GM21390 (cell line): ENCODE measurements around the gene WASF3.
"Not testable (repeated sequence)": the region's sequence is repeated elsewhere in the genome, so short reads cannot be mapped to it uniquely, and the experiment has no call there.

Experiments used
- ATAC-seq: cut with Tn5 transposase; IDR thresholded peaks from one replicate; pipeline ENCODE4 v1.9.1; 2021; ENCODE audit not compliant: unreplicated experiment

The WASF3 gene

DNA sequence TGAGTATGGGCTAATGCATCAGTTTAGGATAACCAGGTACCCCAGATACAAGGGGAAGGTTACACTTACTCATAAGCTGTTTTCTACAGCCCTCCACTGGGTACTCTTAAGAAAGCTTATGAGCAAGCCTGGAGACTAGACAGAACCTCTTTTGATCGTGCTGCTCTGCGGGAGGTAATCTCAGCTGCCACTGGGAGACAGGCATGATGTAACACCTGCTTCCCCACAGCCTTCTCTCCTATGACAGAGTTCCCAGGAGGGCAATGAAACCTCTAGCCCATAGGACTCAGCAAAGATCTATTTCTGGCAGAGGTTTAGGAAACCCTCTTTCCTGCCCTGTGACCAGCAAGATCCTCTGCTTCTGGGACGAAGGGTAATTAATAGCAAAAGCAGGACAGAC, 65.6 kb downstream of the WASF3 start:
- ATAC-seq: no peak

DNA sequence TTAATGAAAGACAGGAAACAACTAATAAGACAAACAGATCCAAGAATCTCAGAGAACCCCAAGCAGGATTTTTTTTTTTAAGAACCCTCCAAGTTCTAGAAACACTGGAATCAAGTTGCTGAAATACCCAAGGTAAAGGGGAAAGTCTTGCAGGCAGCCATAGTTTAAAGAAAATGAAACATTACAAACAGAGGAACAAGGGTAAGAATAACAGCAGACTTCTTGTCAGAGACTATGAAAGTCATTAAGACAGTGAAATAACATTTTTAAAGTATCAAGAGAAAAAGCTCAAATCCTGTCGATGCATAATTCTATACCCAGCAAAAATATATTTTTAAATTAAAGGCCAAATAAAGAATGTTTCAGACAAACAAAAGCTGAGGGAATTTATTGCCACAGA, 67.1 kb downstream of the WASF3 start:
- no peak for ATAC-seq

DNA sequence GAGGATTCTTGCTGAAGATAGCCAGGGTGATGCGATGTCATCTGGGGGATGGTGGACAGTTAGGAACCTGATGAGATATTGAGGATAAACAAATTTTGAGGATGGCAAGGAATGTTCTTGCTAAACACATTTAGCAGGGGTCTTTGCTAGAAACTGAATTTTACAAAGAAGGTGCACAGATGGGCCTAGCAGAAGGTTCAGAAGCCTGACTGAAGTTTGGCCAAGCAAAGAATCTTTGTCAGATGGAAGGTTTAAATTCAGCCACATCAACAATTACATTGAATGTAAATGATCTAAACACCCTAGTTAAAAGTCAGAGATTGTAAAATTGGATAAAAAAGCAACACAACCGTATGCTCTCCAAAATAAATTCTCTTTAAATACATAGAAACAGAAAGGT, 68.8 kb downstream of the WASF3 start:
- ATAC-seq: no peak

DNA sequence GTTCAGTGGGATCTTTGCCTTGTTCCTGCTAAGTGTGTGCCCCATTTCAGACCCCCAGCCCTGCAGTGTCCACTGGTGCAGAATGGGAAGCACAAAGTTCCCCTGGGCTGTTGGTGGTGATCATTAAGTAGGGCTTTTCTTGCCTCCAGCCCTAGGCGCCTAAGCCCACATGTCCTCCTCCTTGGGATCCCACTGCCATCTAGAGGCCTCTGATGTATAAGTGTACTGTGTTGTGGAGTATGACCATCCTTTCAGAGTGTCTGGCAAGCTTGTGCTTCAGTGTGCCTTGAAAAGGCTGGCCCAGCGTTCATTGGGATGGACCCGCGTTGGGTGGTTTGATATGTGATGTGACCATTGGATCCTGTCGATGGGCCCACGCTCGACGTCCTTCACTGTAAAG, 71.2 kb downstream of the WASF3 start:
- ATAC-seq: no peak

DNA sequence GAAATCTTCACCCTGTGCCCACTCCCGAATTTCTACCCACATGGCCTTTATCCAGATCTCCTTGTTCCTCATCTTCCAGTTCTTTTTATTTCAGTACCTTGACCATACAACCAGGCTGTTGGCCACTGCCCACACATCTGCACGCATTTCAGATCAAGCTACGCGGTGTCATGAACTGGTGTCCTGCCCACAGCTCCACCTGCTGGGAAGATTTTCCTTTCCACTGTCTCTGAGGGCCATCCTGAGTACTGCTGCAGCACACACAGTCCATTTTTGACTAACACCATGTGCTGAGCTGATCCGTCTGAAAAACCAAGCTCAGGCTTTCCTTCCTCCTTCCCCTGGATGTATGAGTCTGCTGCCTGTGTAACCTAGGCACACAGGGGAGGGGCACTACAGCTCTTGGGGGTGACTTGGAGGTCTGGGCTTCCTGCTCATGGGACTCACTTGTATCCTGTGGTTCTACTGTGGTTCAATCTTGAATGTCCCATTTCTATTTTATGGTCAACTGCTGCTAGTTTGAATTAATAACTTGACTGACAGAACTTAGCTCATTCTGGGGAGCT, 71.9 kb downstream of the WASF3 start:
- no peak for ATAC-seq

DNA sequence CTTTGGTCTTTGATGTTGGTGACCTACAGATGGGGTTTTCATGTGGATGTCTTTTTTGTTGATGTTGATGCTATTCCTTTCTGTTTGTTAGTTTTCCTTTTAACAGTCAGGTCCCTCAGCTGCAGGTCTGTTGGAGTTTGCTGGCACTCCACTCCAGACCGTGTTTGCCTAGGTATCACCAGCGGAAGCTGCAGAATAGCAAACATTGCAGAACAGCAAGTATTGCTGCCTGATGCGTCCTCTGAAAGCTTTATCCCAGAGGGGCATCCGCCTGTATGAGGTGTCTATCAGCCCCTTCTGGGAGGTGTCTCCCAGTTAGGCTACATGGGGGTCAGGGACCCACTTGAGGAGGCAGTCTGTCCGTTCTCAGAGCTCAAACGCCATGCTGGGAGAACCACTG, 78.2 kb downstream of the WASF3 start:
- ATAC-seq: not testable (repeated sequence)

DNA sequence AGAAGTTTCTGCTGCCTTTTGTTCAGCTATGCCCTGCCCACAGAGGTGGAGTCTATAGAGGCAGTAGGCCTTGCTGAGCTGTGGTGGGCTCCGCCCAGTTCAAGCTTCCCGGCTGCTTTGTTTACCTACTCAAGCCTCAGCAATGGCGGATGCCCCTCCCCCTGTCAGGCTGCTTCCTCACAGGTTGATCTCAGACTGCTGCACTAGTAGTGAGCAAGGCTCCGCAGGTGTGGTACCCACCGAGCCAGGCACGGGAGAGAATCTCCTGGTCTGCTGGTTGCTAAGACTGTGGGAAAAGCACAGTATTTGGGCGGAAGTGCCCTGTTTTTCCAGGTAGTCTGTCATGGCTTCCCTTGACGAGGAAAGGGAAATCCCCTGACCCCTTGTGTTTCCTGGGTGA, 78.6 kb downstream of the WASF3 start:
- not testable (repeated sequence) for ATAC-seq

DNA sequence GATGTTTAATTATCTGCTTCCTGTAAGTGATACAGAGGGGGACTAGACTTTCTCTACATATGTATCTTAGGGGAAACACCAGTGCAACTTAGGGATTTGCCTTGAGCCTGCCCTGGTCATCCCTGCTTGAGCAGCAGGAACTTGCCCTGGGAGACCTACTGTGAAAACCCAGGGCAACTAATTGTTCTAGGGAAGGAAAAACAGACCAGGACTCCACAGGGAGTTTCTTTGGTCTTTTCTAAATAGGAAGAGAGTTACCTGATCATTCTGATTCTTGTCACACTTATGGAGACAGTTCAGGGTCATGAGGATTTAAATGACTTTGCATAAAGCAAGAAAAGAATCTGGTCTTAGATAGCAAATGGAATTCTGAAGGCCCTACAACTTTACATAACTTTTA, 89.1 kb downstream of the WASF3 start:
- ATAC-seq: no peak

DNA sequence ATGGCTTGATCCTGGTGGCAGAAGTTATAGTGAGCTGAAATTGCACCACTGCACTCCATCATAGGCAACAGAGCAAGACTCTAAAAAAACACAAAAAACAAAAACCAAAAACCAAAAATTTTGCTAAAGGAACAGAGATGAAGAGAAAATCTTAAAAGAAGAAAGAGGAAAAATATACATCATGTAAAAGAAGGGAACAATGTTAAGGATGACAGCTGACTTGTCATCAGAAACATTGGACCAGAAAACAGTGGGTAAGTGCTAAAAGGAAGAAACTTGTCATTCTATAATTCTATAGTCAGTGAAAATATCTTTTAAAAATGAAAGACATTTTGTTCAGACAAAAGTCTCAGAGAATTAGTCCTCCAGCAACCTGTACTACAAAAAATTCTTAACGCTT, 93.8 kb downstream of the WASF3 start:
- ATAC-seq: no peak

DNA sequence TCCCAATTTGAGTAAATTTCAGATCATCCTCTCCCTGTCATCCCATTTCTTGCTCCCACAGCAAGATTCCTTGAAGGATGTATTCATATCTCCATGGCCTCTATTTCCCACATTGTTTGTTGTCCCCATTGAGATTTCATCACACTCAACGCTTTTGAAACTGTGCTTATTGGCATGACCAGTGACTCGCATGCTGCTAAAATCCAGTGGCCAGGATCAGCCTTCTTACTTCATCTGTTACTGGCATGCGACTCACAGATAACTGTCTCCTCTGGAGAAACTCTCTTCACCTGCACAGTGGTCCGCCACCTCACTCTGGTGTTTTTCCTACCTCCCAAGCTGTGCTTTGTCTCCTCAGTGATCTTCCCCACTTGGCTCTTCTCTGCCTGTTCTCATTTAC, 95.8 kb downstream of the WASF3 start:
- ATAC-seq: no peak

DNA sequence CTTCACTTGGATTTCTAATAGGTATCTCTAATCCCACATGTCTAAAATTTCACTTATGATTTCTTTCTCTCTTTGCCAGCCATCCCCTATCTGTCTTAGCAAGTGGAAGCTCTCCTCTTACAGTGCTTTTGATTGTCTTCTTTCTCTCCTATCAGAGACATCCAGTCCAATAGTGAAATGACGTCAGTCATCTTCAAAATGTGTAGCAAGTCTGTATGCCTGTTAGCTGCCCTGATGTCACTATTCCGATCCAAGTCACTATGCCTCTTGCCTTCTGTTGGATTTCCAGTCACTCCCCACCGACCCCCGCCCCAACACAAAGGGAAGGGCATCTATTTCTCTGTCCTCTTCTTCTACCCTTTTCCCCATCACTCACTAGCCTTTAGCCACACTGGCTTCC, 96.4 kb downstream of the WASF3 start:
- ATAC-seq: no peak

DNA sequence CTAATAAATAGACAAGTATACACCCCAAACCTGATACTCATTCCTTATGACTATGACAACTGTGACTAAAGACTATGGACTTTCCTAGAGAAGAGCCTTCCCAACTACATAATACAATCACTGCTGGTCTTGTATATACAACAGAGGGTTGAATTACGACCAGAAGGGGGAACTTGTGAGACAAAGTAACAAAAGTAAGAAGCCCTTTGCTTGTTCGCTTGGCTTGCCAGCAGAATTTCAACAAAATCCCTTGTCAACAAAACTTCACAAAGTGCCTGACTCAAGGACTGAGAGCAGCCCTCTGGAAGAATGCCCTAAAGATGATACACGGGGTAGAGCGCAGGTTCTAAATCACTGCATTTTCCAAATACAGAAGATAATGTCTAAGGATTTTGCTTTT, 99.4 kb downstream of the WASF3 start:
- no peak for ATAC-seq

DNA sequence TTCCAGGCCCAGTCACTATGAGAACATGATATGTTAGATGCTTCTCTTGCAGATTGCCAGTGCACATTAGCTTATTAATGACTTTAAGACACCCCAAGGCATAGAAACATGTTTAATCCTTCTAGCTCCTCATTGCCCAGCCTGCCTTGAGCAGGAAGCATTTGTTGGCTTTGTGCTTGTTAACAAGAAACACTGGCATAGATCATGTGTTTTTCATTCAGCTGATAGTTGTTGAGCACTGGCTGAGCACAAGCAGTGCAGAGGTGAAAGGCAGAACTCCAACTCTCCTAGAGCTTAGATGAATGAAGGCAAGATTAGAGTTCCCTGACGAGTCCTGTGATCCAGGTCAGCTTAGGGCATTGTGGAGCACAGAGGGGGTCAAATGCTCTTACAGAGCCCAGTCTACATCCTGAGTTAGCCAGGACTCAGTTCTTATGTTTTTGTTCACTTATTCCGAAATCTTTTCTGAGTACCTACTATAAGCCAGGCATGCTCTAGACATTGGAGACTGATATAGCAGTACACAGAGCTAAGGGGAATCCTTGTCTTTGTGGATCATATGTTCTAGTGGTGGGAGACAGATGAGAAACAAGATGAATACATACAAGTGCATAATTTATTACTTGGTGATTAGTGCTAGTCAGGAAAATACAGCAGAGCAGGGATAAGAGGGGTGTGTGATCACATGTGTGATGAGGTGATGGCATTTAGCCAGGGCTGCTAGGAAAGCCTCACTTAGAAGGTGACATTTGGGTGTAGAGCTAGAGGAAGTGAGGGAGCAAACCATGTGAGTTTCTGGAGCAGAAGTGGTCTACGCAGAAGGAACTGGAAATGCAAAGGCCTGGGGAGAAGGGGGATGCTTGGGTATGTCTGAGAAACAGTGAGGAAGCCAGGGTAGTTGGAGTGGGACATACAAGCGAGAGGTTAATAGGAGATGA, 101.2 kb downstream of the WASF3 start:
- ATAC-seq: no peak

DNA sequence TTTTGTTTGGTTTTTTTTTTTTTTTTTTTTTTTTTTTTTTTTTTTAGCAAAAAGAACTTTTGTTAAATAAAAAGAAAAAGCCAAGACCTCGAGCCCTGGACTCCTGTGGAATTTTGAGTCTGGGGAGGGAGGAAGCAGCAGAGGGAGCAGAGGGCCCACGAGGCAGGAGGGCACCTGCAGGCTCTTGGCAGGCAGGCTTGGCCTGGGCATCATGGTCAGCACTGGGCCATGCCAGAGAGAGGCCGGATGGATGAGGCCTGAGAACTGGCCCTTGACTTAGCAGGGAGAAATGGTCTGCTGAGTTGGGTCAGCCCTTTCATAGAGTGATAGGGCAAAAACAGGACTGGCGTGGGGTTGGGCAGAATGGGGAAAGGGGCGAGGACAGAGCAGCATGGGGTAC, 102.7 kb downstream of the WASF3 start:
- ATAC-seq: no peak

DNA sequence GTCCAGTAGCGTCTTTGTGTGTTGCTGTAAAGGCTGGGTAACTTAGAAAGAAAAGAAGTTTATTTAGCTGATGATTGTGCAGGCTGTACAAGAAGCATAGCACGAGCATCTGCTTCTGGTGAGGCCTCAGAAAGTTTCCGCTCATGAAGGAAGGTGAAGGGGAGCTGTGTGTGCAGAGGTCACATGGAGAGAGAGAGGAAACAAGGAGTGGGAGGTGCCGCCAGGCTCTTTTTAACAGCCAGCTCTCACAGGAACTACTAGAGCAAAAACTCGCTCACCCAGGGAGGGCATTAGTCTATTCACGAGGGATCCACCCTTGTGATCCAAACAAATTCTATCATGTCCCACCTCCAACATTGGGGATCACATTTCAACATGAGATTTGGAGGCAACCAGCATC, 103.3 kb downstream of the WASF3 start:
- ATAC-seq: no peak

DNA sequence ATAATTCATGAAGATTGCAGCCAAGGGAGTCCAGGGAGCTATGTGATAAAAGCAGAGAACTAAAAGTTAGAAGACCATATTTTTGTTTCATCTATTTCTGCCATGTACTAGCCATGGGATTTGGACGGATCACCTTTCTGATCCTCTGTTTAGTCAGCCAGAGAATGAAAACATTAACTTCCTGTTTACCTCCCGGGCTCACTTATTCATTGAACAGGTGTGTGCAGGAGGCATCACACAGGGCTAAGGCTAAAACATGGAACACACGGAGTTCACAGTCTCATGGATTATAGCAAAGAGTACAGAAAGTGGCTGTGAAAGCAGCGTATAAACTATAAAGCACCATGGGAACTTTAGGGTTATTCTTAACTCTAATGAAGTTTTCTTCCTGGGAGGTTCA, 106.3 kb downstream of the WASF3 start:
- no peak for ATAC-seq

DNA sequence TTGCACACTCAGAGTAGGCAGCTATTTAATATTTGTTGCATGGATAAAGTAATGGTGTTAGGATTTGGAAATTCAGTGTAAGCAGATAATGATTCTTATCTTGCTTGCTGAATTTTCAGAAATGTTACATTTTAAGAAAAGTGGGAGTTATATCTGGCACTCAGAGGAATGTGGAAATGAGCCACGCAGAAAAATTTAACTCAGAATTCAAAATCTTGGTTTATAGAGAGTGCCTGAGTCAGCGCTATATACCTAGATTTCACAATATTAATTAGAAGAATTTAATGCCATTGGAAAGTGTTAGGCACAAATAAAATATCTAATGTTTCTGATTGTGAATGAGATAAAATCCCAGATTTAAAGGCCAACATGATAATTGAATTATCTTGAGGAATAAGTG, 106.8 kb downstream of the WASF3 start:
- no peak for ATAC-seq

DNA sequence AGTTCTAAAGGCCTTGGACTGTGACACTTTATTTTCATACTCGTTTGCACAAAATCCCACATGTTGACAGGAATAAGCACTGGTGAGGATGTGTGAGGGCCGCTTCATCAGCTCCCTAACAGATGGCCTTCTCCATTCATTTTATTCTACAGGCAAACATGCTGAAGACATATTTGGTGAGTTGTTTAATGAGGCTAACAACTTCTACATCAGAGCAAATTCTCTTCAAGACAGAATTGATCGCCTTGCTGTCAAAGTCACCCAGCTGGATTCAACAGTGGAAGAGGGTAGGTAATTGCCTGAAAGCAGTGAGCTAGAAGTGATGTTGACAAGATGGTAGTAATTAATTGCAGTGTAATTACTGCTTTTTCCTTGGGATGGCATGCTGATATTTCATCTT, 107.4 kb downstream of the WASF3 start:
- ATAC-seq: no peak

DNA sequence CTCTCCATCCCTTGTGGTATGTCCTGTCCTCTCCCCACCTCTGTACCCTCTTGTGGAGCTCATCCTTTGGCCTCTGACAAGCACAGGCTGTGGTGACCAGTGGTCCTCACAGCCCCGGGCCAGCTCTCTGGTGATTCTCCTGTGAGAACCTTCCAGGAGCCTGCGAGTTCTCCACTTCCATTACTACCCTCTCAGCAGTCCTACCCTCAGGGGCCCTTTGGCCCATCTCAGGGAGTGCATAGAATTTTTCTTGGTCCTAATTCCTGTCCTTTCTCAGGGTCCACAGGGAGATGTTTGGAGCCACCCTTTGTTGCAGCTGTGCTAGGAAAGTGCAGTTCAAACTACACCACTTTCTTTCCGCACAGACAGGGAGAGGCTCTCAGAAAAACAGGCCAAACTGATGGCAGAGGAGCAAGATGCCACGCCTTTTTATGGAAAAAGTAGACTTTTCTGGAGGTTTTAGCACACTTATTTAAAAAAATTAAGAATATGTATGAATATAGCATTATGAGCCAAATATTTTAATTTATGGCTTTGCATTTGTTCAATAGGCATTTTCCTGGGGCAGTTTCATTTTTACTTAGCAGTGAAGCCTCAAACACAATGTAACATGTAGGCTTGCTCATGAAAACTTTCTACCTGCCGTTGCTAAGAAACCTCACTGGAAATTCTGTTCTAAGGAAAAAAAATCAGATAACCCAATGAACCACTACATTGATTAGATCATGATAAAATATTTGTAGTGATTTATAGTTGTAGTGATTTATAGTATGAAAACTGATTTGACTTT, 111.1 kb downstream of the WASF3 start:
- no peak for ATAC-seq

DNA sequence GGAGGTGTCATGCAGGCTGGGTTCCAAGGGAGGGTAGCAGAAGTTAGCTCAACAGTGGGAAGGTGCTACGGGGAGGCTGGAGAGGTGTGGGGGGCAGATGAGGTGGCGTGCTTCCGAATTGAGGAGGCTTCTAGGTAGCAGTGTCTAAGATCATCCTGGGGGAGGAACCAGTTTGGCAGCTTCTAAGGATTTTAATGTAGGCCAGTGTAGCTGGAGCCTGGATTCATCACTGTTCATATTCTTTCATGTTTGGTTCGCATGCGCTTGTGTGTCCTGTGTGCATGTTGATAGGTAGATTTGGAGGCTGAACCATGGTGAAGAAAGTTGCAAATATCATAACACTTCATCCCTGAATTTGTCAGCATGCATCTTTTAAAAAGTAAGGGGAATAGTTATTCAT, 116.4 kb downstream of the WASF3 start:
- ATAC-seq: no peak

DNA sequence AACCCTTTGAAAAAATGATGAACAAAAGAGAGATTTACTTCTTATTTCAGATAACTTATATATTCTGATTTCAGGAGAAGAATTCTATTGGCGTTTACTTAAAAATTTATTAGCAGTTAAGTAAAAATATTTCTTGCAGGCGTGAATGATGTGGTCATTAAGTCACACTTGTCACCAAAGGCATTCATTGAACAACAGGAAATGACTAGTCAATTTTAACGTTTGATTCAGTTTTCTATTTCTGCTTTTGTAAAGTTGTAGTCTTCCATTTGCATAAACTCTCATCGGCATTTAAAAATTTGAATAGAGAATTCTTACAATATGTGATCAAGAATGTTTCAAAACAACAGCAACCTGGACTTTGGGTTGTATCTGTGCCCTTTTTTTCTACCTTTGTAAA, 119.7 kb downstream of the WASF3 start:
- ATAC-seq: no peak

DNA sequence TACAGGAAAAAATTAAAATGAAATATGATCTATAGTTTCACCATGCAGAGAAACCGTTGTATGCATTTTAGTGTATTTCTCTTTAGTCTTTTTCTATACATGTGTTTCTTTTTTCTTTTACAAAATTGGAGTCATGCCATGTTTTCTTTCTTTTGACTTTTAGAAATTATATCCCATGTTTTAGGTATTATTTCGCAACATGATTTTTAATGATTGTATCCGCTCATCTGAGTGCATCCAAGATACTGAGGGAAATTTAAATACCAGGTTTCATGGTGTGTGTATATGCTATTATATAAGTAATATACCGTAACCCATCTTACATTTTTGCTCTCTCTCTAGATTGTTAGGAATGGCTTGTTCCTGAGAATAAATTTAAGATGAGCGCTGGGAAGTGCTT, 120.8 kb downstream of the WASF3 start:
- no peak for ATAC-seq
